HFFc6 (cell line): Measurements from ENCODE around the gene ITGB6. TPM values are rescaled to one million over a fixed set of nuclear protein-coding genes. Genes with fewer than 3 reads are reported as not detected.

Experiments used
- DNase-seq: peaks from one replicate; pipeline ENCODE4 v3.0.0-alpha.2; 2018
- H3K27ac Mint-ChIP-seq: 2 replicates; pipeline ENCODE4 v1.8.0; 2020; ENCODE audit warnings: mild to moderate bottlenecking, mixed read lengths
- H3K27me3 Mint-ChIP-seq: 2 replicates; pipeline ENCODE4 v1.8.0; 2021; ENCODE audit warnings: mild to moderate bottlenecking, moderate library complexity, mixed read lengths; ENCODE audit not compliant: insufficient read depth
- H3K36me3 Mint-ChIP-seq: 2 replicates; pipeline ENCODE4 v1.8.0; 2021; ENCODE audit warnings: low read depth, mixed read lengths
- H3K4me1 Mint-ChIP-seq: 2 replicates; pipeline ENCODE4 v1.8.0; 2020; ENCODE audit warnings: low read depth, mixed read lengths
- H3K4me3 Mint-ChIP-seq: 2 replicates; pipeline ENCODE4 v1.8.0; 2020; ENCODE audit warnings: mild to moderate bottlenecking, moderate library complexity, mixed read lengths
- H3K9me3 Mint-ChIP-seq: 2 replicates; pipeline ENCODE4 v1.8.0; 2020; ENCODE audit warnings: mild to moderate bottlenecking, mixed read lengths
- CTCF ChIP-seq: fragments of 200-600 bp; sonication (generic); IDR thresholded peaks from 2 replicates; pipeline ENCODE4 v1.5.0; 2021; ENCODE audit warnings: antibody characterized with exemption, mild to moderate bottlenecking
- total RNA-seq, 6 experiments: library from RNA; stranded (reverse); fragmentation: NEBNext Ultra II Directional; extraction: Animal tissue kit (Norgen Biotek cat#: 25700); gene quantifications; 2 replicates in 1 of 6; 3 replicates in 5 of 6; pipeline ENCODE4 v1.2.3, GENCODE V29; 2021

ITGB6 gene
- total RNA-seq, 6 experiments from 2014 or later = 0.33 TPM; not detected in 4

- no peak for TF ChIP-seq CTCF
- H3K4me1 Mint-ChIP-seq = peaks cover 50% of the 10 kb centered on the region
- H3K36me3 Mint-ChIP-seq = no peaks in the 10 kb centered on the region
- no peaks in the 10 kb centered on the region for H3K9me3 Mint-ChIP-seq
- H3K27me3 Mint-ChIP-seq = peaks cover 1% of the 10 kb centered on the region
- DNase-seq = no peak
- H3K27ac Mint-ChIP-seq = no peak overlapping the region
- no peak overlapping the region for H3K4me3 Mint-ChIP-seq
Observed at GRCh38 chr2:160055726-160056108, 144.4 kb downstream of the ITGB6 start.

- DNase-seq = peak; percentile 19
- no peaks in the 10 kb centered on the region for H3K36me3 Mint-ChIP-seq
- TF ChIP-seq CTCF = no peak
- H3K27me3 Mint-ChIP-seq = peaks cover 1% of the 10 kb centered on the region
- peak overlapping the region; percentile 23; the same call in 1 of the 2 replicates for H3K4me3 Mint-ChIP-seq
- peaks cover 50% of the 10 kb centered on the region for H3K4me1 Mint-ChIP-seq
- H3K27ac Mint-ChIP-seq = peak overlapping the region; percentile 48; the same call in 1 of the 2 replicates
- H3K9me3 Mint-ChIP-seq = no peaks in the 10 kb centered on the region
Observed at GRCh38 chr2:160054984-160055725, 144.9 kb downstream of the ITGB6 start.

GRCh38 chr2:160053946-160054345 is 146.1 kb downstream of the ITGB6 start:
- TF ChIP-seq CTCF = no peak
- Mint-ChIP-seq H3K27ac (no peak overlapping the region), H3K9me3 (no peaks in the 10 kb centered on the region), H3K36me3 (no peaks in the 10 kb centered on the region), H3K4me3 (no peak overlapping the region), H3K27me3 (peaks cover 1% of the 10 kb centered on the region), H3K4me1 (peaks cover 50% of the 10 kb centered on the region)
- DNase-seq = no peak

GRCh38 chr2:160052531-160052930 is 147.5 kb downstream of the ITGB6 start:
- Mint-ChIP-seq H3K36me3 (no peaks in the 10 kb centered on the region), H3K4me3 (no peak overlapping the region), H3K4me1 (peaks cover 40% of the 10 kb centered on the region), H3K27ac (no peak overlapping the region), H3K27me3 (peaks cover 1% of the 10 kb centered on the region; the same call in 1 of the 2 replicates), H3K9me3 (no peaks in the 10 kb centered on the region)
- no peak for DNase-seq
- no peak for TF ChIP-seq CTCF

- no peak for TF ChIP-seq CTCF
- no peaks in the 10 kb centered on the region for H3K9me3 Mint-ChIP-seq
- H3K36me3 Mint-ChIP-seq = no peaks in the 10 kb centered on the region
- H3K4me1 Mint-ChIP-seq = peaks cover 36% of the 10 kb centered on the region
- no peak for DNase-seq
- H3K27ac Mint-ChIP-seq = no peak overlapping the region
- peaks cover 1% of the 10 kb centered on the region; the same call in 1 of the 2 replicates for H3K27me3 Mint-ChIP-seq
- no peak overlapping the region for H3K4me3 Mint-ChIP-seq
Observed at GRCh38 chr2:160051371-160051800, 148.7 kb downstream of the ITGB6 start.
